Measurements from ENCODE around the gene STX4. TPM values are rescaled to one million over a fixed set of nuclear protein-coding genes. Genes with fewer than 3 reads are reported as not detected.

The STX4 gene
- total and polyA plus RNA-seq, 4 donors: 11.4 to 22.1 (median 17.4) TPM

DNA sequence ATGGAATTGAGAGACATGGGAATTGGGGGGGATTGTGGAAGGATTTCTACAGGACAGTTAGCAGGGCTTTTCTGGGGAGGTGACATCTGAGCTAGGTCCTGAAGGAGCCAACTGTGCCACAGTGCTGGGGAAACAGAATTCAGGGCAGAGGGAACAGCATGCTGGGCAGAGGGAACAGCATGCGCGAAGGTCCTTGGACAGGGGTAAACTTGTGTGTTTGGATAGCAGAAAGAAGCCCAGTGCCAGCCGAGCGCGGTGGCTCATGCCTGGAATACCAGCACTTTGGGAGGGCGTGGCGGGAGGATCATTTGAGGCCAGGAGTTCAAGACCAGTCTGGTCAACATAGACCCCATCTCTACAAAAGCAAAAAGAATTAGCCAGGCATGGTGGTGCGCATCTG is 26.8 kb upstream of the STX4 start:
- Histone ChIP-seq H3K9me3 (ENCODE audit: control insufficient read depth in 4 of 4, low read length in 3 of 4) (no peaks in the 10 kb centered on the region), H3K4me3 (ENCODE audit: low read depth in 1 of 3, low read length in 3 of 3) (no peak overlapping the region), H3K27me3 (ENCODE audit: control insufficient read depth in 4 of 4, insufficient read depth in 4 of 4, low read length in 3 of 4) (peaks cover 0 to 4% (median 0%) of the 10 kb centered on the region in 4 donors), H3K27ac (ENCODE audit: low read depth in 1 of 2, low read length in 2 of 2) (no peak overlapping the region), H3K9ac (ENCODE audit: low read depth in 1 of 2, low read length in 2 of 2) (no peak overlapping the region), H3K4me1 (ENCODE audit: control insufficient read depth in 4 of 4, insufficient read depth in 4 of 4, low read length in 3 of 4) (peaks cover 0 to 6% (median 4%) of the 10 kb centered on the region in 4 donors), H3K36me3 (ENCODE audit: control insufficient read depth in 4 of 4, insufficient read depth in 3 of 4, low read depth in 1 of 4, low read length in 3 of 4) (no peaks in the 10 kb centered on the region)
- no peak for TF ChIP-seq RAD21 (IDR thresholded peaks at IDR 0.05)
- no peak for TF ChIP-seq NR2F2 (IDR thresholded peaks at IDR 0.05)
- no peak for TF ChIP-seq SP1 (IDR thresholded peaks at IDR 0.05)
- no peak for TF ChIP-seq EGR1 (IDR thresholded peaks at IDR 0.05; ENCODE audit: low read depth in 2 of 2)
- no peak for TF ChIP-seq YY1 (IDR thresholded peaks at IDR 0.05)
- TF ChIP-seq, protein P1, sequence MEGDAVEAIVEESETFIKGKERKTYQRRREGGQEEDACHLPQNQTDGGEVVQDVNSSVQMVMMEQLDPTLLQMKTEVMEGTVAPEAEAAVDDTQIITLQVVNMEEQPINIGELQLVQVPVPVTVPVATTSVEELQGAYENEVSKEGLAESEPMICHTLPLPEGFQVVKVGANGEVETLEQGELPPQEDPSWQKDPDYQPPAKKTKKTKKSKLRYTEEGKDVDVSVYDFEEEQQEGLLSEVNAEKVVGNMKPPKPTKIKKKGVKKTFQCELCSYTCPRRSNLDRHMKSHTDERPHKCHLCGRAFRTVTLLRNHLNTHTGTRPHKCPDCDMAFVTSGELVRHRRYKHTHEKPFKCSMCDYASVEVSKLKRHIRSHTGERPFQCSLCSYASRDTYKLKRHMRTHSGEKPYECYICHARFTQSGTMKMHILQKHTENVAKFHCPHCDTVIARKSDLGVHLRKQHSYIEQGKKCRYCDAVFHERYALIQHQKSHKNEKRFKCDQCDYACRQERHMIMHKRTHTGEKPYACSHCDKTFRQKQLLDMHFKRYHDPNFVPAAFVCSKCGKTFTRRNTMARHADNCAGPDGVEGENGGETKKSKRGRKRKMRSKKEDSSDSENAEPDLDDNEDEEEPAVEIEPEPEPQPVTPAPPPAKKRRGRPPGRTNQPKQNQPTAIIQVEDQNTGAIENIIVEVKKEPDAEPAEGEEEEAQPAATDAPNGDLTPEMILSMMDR (IDR thresholded peaks at IDR 0.05; ENCODE audit: low read depth, low read length, missing input control): no peak
- TF ChIP-seq, protein P2, sequence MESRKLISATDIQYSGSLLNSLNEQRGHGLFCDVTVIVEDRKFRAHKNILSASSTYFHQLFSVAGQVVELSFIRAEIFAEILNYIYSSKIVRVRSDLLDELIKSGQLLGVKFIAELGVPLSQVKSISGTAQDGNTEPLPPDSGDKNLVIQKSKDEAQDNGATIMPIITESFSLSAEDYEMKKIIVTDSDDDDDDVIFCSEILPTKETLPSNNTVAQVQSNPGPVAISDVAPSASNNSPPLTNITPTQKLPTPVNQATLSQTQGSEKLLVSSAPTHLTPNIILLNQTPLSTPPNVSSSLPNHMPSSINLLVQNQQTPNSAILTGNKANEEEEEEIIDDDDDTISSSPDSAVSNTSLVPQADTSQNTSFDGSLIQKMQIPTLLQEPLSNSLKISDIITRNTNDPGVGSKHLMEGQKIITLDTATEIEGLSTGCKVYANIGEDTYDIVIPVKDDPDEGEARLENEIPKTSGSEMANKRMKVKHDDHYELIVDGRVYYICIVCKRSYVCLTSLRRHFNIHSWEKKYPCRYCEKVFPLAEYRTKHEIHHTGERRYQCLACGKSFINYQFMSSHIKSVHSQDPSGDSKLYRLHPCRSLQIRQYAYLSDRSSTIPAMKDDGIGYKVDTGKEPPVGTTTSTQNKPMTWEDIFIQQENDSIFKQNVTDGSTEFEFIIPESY (IDR thresholded peaks at IDR 0.05): no peak
- DNase-seq (ENCODE audit: low spot score): no peak
- 93% methylated on average over 8 of the region's 8 CpGs for WGBS

DNA sequence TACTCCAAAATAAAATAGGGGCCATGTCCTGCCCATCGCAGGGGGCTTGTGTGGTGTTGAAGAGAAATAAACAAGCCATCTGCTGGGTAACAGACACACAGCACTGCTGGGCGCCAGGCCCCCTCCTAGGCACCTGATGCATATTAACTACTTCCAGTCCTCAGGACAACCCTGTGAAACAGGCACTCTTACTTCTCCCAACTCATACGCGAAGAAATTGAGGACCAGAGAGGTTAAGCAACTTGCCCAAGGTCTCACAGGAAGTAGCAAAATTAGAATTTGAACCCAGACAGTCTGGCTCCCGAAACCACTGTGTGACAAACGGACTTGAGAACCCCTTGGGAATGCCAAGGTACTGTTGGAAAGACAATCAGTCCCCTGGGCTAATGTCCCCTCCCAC is 25.7 kb upstream of the STX4 start:
- Histone ChIP-seq H3K4me1 (ENCODE audit: control insufficient read depth in 4 of 4, insufficient read depth in 4 of 4, low read length in 3 of 4) (no peaks in the 10 kb centered on the region), H3K27me3 (ENCODE audit: control insufficient read depth in 4 of 4, insufficient read depth in 4 of 4, low read length in 3 of 4) (peaks cover 0 to 4% (median under 1%) of the 10 kb centered on the region in 4 donors), H3K9me3 (ENCODE audit: control insufficient read depth in 4 of 4, low read length in 3 of 4) (no peaks in the 10 kb centered on the region), H3K9ac (ENCODE audit: low read depth in 1 of 2, low read length in 2 of 2) (no peak overlapping the region), H3K4me3 (ENCODE audit: low read depth in 1 of 3, low read length in 3 of 3) (no peak overlapping the region), H3K27ac (ENCODE audit: low read depth in 1 of 2, low read length in 2 of 2) (no peak overlapping the region), H3K36me3 (ENCODE audit: control insufficient read depth in 4 of 4, insufficient read depth in 3 of 4, low read depth in 1 of 4, low read length in 3 of 4) (no peaks in the 10 kb centered on the region)
- no peak for DNase-seq (ENCODE audit: low spot score)
- TF ChIP-seq NR2F2 (IDR thresholded peaks at IDR 0.05) (no peak), SP1 (IDR thresholded peaks at IDR 0.05) (no peak), GABPA (IDR thresholded peaks at IDR 0.05 in 1 of 2, conservative IDR thresholded peaks at IDR 0.05 in 1 of 2) (no peak), HNF4G (IDR thresholded peaks at IDR 0.05) (no peak), FOXA1 (IDR thresholded peaks at IDR 0.05) (no peak), FOXA2 (IDR thresholded peaks at IDR 0.05) (no peak), EGR1 (IDR thresholded peaks at IDR 0.05; ENCODE audit: low read depth in 2 of 2) (no peak), HNF4A (conservative IDR thresholded peaks at IDR 0.05) (no peak), RXRA (IDR thresholded peaks at IDR 0.05) (no peak), YY1 (IDR thresholded peaks at IDR 0.05) (no peak), ATF3 (IDR thresholded peaks at IDR 0.05) (no peak)
- TF ChIP-seq, protein P3, sequence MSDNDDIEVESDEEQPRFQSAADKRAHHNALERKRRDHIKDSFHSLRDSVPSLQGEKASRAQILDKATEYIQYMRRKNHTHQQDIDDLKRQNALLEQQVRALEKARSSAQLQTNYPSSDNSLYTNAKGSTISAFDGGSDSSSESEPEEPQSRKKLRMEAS (IDR thresholded peaks at IDR 0.05): no peak
- TF ChIP-seq, protein P2 (IDR thresholded peaks at IDR 0.05): no peak
- TF ChIP-seq, protein P1 (IDR thresholded peaks at IDR 0.05; ENCODE audit: low read depth, low read length, missing input control): no peak
- WGBS: 65% methylated on average over 6 of the region's 6 CpGs

All from liver (tissue), 9 donors.